ENCODE data around the gene FSTL4.

GRCh38 chr5:133257977-133258376, 354.4 kb downstream of the FSTL4 start:
- TF ChIP-seq POLR2A (IDR thresholded peaks at IDR 0.05) (no peak), CTCF (IDR thresholded peaks at IDR 0.05) (no peak)

Data from body of pancreas (tissue), 4 donors.